Glomerular visceral epithelial cell (primary cell): ENCODE data around the gene TCF3.
"Not testable (repeated sequence)": the region's sequence is repeated elsewhere in the genome, so short reads cannot be mapped to it uniquely, and the experiment has no call there.

ENCODE experiments used
- DNase-seq: peaks from one replicate; pipeline ENCODE4 v3.0.0-alpha.2; 2016; ENCODE audit errors: extremely low spot score

The TCF3 gene

DNA sequence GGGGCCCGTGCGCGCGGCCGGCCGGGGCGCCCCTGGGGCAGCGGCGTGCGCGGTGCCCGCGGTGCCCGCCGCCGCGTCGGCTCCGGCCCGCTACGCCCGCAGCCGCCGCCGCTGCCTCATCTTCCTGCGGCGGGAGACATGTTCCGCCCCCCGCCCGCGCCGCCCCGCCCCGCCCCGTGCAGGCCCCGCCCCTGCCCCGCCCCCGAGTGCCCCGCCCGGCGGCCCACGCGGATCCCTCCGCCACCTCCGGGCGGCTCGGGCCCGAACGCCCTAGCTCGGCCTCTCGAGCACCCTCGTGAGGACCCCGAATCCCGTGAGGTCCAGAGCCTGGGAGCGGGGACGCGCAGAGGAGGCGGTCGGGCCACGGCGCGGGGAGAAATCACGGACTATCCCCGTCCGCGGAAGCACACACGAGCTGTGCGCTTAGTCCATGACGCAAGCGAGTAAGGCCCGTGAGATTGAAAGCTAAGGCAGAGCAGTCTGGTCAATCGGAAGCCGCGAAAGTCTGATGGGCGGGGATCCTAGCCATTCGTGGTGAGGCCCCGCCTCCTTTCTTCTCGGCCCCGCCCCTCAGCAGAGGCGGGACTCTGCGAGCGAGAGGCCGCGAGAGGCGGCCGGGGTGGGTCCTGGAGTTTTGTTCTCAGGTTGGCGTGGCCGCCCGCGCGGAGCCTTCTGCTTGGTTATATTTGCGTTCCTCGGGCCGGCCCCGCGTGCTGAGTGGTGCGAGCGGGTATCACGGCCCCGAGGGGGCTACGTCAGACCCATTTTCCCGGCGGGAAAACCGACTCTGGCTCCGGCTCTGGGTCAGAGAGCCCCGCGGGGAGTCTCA is at the start of gene TCF3:
TSS of gene TCF3 (minus strand) at position 145 of the 829 bp plus-strand sequence. CDS start 2,367 bp downstream, outside the sequence.
- peak; percentile 99 for DNase-seq

DNA sequence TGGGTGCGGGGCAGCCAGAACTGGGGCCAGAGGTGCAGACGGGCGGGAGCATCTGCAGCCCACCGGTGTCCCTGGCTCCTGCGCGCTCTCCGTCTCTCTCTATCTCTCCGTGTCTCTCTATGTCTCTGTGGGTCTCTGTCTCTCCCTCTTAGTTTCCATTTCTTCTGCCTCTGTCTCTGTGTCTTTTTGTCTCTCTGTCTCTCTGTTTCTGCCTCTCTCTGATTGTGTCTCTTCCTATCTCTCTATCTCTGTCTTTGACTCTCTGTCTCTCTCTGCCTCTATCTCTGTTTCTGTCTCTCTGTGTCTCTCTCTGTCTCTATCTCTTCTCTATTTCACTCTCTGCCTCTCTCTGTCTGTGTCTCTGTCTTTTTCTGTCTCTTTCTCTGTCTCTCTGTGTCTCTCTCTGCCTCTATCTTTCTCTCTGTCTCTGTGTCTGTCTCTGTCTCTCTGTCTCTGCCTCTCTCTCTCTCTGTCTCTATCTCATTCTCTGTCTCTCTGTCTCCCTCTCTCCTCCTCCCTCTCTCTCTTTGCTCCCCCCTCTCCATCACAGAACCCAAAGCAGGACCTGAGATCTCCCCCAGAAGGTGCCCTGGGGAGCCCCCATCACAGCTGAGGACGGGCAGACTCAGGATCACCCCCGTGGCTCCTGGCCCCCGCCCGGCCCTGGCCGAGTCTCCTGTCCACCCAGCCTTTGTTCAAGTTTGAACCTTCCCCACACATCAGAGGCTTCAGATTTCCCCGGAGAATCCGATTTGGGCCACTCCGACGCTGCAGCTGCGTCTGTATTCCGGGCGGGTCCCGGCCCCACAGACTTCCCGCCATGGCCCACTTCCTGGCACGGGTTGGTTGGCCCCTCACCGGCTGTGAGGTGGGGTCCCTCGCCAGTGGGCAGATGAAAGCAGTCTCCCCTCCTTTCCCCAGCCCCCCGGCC is 48.6 kb upstream of the TCF3 start:
- no peak for DNase-seq

GRCh38 chr19:1699998-1700732 is 47.8 kb upstream of the TCF3 start:
- DNase-seq = no peak

DNA sequence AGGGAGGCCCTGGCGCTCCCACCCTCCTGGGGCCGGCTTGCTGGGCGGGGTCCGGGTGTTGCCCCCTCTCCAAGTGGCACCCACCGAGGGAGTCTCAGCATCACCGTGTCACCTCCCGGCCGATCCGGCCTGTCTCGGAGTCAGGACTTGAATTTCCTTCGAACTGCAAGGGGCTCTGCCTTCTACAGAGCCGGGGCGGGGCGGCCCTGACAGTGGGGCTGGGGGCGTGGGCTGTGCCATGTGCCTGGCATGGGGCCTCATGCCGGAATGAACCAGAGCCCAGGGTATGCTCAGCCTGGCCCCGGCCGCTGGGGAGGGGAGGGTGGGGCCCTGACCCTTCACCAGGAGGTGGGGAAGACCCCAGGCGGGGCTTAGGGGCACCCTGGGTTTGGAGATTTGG is 47.0 kb upstream of the TCF3 start:
- DNase-seq = no peak

DNA sequence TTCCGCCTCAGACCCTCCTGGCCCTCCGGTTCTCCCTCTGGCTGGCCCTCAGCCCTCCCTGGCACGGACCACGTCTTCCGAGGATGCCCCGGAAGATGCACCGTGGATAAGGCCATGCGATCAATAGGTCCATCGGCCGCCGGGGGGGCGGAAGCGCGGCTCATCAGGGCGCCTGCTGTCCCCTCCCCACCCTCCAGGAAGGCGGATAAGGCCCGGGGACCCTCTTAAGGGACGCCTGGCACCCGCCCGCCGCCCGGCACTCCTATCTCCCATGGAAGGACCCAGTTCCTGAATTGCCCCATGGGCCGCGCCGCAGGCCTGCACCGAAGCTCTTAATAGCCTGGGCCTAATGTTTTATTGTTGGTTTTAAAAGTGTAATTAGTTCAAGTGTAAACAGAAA is 46.2 kb upstream of the TCF3 start:
- no peak for DNase-seq

- DNase-seq = not testable (repeated sequence)
Observed at GRCh38 chr19:1695481-1695880, 43.1 kb upstream of the TCF3 start.

- no peak for DNase-seq
Observed at GRCh38 chr19:1691589-1692290, 39.3 kb upstream of the TCF3 start.

- DNase-seq = peak; percentile 20
Observed at GRCh38 chr19:1690699-1691307, 38.4 kb upstream of the TCF3 start.

DNA sequence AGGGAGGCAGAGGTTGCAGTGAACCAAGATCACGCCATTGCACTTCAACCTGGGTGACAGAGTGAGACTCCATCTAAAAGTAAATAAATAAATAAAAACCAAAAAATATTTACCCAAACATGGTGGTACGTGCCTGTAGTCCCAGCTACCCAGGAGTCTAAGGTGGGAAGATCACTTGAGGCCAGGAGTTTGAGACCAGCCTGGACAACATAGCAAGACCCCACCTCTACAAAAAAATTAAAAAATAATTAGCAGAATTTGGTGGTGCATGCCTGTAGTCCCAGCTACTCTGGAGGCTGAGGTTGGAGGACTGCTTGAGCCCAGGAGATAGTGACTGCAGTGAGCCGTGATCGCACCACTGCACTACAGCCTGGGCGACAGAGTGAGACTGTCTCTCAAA is 33.4 kb upstream of the TCF3 start:
- not testable (repeated sequence) for DNase-seq

DNA sequence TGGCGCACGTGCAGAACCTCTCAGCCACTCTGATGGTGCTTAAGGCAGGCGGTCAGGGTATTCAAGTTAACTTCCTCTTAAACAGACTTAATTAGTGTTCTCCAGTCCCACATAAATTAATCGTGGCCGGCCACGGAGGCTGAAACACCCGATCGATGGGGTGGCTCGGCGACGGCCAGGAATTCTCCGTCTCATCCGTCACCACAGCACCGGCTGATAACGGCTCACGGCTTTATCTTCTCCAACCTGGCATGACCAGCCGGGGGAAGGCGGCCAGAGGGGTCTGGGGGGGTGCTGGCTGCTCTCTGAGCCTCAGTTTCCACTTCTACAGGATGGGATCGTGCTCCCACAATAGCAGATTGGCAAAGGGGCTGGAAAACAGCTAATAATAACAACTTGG is 32.6 kb upstream of the TCF3 start:
- no peak for DNase-seq

DNA sequence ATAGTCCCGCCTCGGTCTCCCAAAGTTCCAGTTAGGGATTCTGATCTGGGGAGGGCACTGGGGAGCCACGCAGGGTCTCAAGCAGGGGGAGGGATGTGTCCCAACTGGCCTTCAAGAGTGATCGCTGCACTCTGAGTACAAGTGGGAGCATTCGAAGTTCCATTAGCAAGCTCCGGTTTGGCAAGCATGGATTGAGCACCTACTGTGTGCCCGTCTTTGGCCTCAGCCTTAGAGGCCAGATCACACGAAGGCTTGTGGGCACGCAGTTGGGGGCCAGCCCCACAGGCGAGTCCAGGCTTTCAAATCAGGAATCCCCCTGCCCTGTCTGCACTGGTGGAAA is 32.1 kb upstream of the TCF3 start:
- no peak for DNase-seq

- no peak for DNase-seq
Observed at GRCh38 chr19:1683869-1684572, 31.6 kb upstream of the TCF3 start.

DNA sequence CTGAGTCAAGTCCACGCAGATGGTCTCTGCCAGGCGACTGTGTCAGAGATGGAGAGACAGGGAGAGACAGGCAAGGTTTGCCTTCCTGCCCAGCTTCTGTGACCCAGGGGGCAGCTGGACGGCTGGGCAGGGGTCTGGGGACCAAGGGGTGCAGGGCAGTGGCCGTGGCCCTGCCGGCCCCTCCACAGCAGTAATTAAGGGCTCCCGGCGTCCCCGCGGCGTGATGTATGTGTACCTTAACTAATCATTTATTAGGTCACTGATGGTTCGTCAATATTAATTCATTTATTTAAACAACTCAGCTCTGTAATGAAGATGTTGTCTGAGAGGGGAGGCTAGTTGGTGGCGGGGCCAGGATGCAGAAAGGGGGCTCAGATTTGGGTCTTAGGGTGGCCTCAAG is 28.6 kb upstream of the TCF3 start:
- DNase-seq = no peak

DNA sequence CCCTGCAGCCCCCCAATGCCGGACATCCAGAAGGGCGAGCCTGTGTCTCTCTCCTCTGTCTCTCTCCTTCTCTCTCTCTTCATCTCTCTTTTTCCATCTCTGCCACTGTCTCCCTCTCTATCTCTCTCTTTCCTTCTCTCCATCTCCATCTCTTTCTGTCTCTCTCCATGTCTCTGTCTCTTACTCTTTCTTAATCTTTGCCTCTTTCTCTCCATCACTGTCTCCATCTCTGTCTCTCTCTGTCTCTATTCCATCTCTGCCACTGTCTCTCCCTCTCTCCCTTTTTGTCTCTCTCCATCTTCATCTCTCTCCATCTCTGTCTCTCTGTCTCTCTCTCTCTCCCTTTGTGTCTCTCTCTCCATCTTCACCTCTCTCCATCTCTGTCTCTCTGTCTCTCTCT is 25.7 kb upstream of the TCF3 start:
- no peak for DNase-seq

DNA sequence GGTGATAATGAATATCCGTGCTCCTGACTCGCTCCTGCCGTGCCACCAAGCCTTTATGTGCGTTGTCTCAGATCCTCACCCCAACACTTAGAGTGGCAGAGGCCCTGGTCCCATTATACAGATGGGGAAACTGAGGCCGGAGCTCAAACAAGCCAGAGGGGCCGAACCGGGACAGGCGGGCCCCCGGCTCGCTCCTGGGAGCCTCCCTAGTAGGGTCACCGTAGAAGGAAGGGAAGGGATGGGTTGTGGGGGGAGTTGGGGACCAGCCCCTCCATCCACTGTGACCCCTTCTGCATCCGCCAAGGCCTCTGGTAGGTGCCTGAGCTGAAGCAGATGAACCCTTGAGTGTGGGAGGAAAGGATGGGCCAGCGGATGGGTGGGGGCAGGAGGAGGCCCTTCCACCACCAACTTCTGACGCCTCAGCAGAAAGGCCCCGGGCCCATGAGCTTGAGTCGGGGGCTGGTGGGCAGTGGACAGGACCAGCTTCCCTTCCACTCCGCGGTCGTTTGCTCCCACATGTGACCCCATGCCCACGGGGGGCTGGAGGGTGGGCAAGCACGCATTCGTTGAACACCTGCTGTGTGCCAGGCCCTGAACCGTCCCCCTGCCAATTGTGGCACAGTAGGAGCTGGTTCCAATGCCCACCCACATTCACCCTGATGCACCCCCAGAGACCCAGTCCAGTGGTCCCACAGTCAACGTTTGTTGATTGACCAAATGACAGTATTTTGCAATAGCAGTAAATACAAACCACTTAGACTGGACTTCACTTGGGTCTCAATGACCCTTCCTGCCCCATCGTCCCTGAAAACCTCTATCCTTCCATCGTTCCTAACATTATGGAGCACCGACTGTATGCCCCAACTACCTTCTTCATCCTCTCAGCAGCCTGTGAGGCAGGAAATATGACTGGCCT is 24.2 kb upstream of the TCF3 start:
- no peak for DNase-seq

GRCh38 chr19:1675633-1676350 is 23.4 kb upstream of the TCF3 start:
- DNase-seq = no peak

GRCh38 chr19:1674293-1674679 is 21.9 kb upstream of the TCF3 start:
- no peak for DNase-seq

- DNase-seq = no peak
Observed at GRCh38 chr19:1673645-1674292, 21.4 kb upstream of the TCF3 start.
